HepG2 (cell line): ENCODE data around the gene PSKH1. TPM values are rescaled to one million over a fixed set of nuclear protein-coding genes. Genes with fewer than 3 reads are reported as not detected.

ENCODE experiments used
- ATF6 ChIP-seq: sonication (generic); formaldehyde crosslinking; conservative IDR thresholded peaks from 2 replicates; pipeline ENCODE4 v1.4.0; 2020; ENCODE audit warnings: missing genetic modification reagents
- ATF7 ChIP-seq, 2 experiments: fragments of 450-650 bp in 1 of 2; sonication (generic) in 1 of 2; formaldehyde crosslinking in 1 of 2; IDR thresholded peaks; 2 replicates each; pipeline versions ENCODE4 v1.4.0 to v1.6.1; 2016 to 2020; ENCODE audit warnings: antibody characterized with exemption in 1 of 2, mild to moderate bottlenecking in 1 of 2, missing genetic modification reagents in 1 of 2
- FOXA3 ChIP-seq: IDR thresholded peaks from 2 replicates; pipeline ENCODE4 v1.6.1; 2016; ENCODE audit warnings: missing genetic modification reagents, missing compliant biosample characterization
- GATA4 ChIP-seq: sonication (generic); IDR thresholded peaks from 2 replicates; pipeline ENCODE4 v1.6.1; 2016; ENCODE audit warnings: antibody characterized with exemption, low read depth, borderline replicate concordance
- HNF4G ChIP-seq, 2 experiments: sonication (generic) in 1 of 2; formaldehyde crosslinking in 1 of 2; IDR thresholded peaks; 2 replicates each; pipeline versions ENCODE4 v1.4.0 to v1.6.1; 2011 to 2020; ENCODE audit warnings: borderline replicate concordance in 2 of 2, low read depth in 2 of 2, mild to moderate bottlenecking in 2 of 2, low read length in 1 of 2, missing genetic modification reagents in 1 of 2, moderate library complexity in 1 of 2
- HNRNPUL1 ChIP-seq: fragments of 200-400 bp; formaldehyde crosslinking; IDR thresholded peaks from 2 replicates; pipeline ENCODE4 v1.6.1; 2017; ENCODE audit warnings: low read depth, mild to moderate bottlenecking, low read length, moderate library complexity
- ISL2 ChIP-seq: sonication (generic); formaldehyde crosslinking; IDR thresholded peaks from 2 replicates; pipeline ENCODE4 v1.5.0; 2020; ENCODE audit warnings: missing genetic modification reagents
- KAT8 ChIP-seq: IDR thresholded peaks from 2 replicates; pipeline ENCODE4 v1.6.1; 2016; ENCODE audit warnings: missing genetic modification reagents, missing compliant biosample characterization
- LCORL ChIP-seq, 2 experiments: fragments of 450-650 bp in 1 of 2; sonication (generic) in 1 of 2; formaldehyde crosslinking in 1 of 2; IDR thresholded peaks; 2 replicates each; pipeline versions ENCODE4 v1.5.0 to v1.6.1; 2017 to 2020; ENCODE audit warnings: antibody characterized with exemption in 1 of 2, missing genetic modification reagents in 1 of 2
- NFKB2 ChIP-seq: sonication (generic); formaldehyde crosslinking; IDR thresholded peaks from 2 replicates; pipeline ENCODE4 v1.4.0; 2020; ENCODE audit warnings: missing genetic modification reagents, borderline replicate concordance
- PITX1 ChIP-seq: sonication (generic); formaldehyde crosslinking; IDR thresholded peaks from 2 replicates; pipeline ENCODE4 v1.5.1; 2020; ENCODE audit warnings: mild to moderate bottlenecking, missing genetic modification reagents
- POLR2AphosphoS2 ChIP-seq: IDR thresholded peaks from 2 replicates; pipeline ENCODE4 v1.6.1; 2011; ENCODE audit warnings: low read depth, low read length, improper control_type of control experiment
- SP4 ChIP-seq: sonication (generic); formaldehyde crosslinking; IDR thresholded peaks from 2 replicates; pipeline ENCODE4 v1.8.1; 2023; ENCODE audit warnings: mild to moderate bottlenecking, missing genetic modification reagents
- SUZ12 ChIP-seq: fragments of 150-350 bp; IDR thresholded peaks from 2 replicates; pipeline ENCODE4 v1.6.1; 2014; ENCODE audit warnings: low read depth, low read length
- TCF7L2 ChIP-seq: IDR thresholded peaks from 2 replicates; pipeline ENCODE4 v1.6.1; 2011; ENCODE audit warnings: mild to moderate bottlenecking, low read depth, low read length, moderate library complexity
- ZNF296 ChIP-seq: sonication (generic); formaldehyde crosslinking; conservative IDR thresholded peaks from 2 replicates; pipeline ENCODE4 v1.5.0; 2020; ENCODE audit warnings: mild to moderate bottlenecking, missing genetic modification reagents
- ZNF34 ChIP-seq: sonication (generic); formaldehyde crosslinking; IDR thresholded peaks from 2 replicates; pipeline ENCODE4 v1.4.0; 2020; ENCODE audit warnings: mild to moderate bottlenecking, missing genetic modification reagents, borderline replicate concordance
- ZNF383 ChIP-seq: sonication (generic); formaldehyde crosslinking; IDR thresholded peaks from 2 replicates; pipeline ENCODE4 v1.4.0; 2020; ENCODE audit warnings: missing genetic modification reagents, mild to moderate bottlenecking, borderline replicate concordance
- ZNF432 ChIP-seq: sonication (generic); formaldehyde crosslinking; IDR thresholded peaks from 2 replicates; pipeline ENCODE4 v1.5.0; 2020; ENCODE audit warnings: missing genetic modification reagents, mild to moderate bottlenecking, borderline replicate concordance
- ZNF501 ChIP-seq: sonication (generic); formaldehyde crosslinking; IDR thresholded peaks from 2 replicates; pipeline ENCODE4 v1.5.1; 2020; ENCODE audit warnings: mild to moderate bottlenecking, moderate library complexity, missing genetic modification reagents
- ZNF547 ChIP-seq: sonication (generic); formaldehyde crosslinking; IDR thresholded peaks from 2 replicates; pipeline ENCODE4 v1.5.1; 2020; ENCODE audit warnings: mild to moderate bottlenecking, missing genetic modification reagents
- ZNF704 ChIP-seq: sonication (generic); formaldehyde crosslinking; IDR thresholded peaks from 2 replicates; pipeline ENCODE4 v1.8.1; 2023; ENCODE audit warnings: mild to moderate bottlenecking, inconsistent platforms, moderate library complexity, missing genetic modification reagents, borderline replicate concordance
- polyA plus RNA-seq, 8 experiments: library from polyadenylated mRNA; depleted of rRNA in 3 of 8; stranded (reverse) in 7 of 8; unstranded in 1 of 8; fragments of >200 nt; fragmentation: Illumina TruSeq in 4 of 8; extraction: Trizol in 4 of 8; gene quantifications; 2 replicates each; pipeline versions ENCODE4 v1.2.1 to v1.2.3, GENCODE V29; 2011 to 2016; ENCODE audit warnings: low read depth in 4 of 8, missing spikeins in 1 of 8, mixed read lengths in 1 of 8; ENCODE audit not compliant: insufficient read depth in 1 of 8
- total RNA-seq, 5 experiments: library from RNA; depleted of rRNA; stranded (reverse); fragments of >200 nt; fragmentation: Illumina TruSeq; extraction: Trizol; gene quantifications; 2 replicates each; pipeline ENCODE4 v1.2.3, GENCODE V29; 2016; ENCODE audit warnings: low read depth in 1 of 5
- TF ChIP-seq, protein P1 (sequence below): sonication (generic); formaldehyde crosslinking; IDR thresholded peaks from 2 replicates; pipeline ENCODE4 v1.5.1; 2020; ENCODE audit warnings: missing genetic modification reagents, mild to moderate bottlenecking, borderline replicate concordance
- TF ChIP-seq, protein P2 (sequence below): sonication (generic); formaldehyde crosslinking; IDR thresholded peaks from 2 replicates; pipeline ENCODE4 v1.4.0; 2020; ENCODE audit warnings: missing genetic modification reagents

PSKH1 gene
- total and polyA plus RNA-seq, 2 of the 13 experiments (the other 11 are each of a cell fraction or from before 2014, with no cell fraction given) = 8.4 to 19.1 TPM

DNA sequence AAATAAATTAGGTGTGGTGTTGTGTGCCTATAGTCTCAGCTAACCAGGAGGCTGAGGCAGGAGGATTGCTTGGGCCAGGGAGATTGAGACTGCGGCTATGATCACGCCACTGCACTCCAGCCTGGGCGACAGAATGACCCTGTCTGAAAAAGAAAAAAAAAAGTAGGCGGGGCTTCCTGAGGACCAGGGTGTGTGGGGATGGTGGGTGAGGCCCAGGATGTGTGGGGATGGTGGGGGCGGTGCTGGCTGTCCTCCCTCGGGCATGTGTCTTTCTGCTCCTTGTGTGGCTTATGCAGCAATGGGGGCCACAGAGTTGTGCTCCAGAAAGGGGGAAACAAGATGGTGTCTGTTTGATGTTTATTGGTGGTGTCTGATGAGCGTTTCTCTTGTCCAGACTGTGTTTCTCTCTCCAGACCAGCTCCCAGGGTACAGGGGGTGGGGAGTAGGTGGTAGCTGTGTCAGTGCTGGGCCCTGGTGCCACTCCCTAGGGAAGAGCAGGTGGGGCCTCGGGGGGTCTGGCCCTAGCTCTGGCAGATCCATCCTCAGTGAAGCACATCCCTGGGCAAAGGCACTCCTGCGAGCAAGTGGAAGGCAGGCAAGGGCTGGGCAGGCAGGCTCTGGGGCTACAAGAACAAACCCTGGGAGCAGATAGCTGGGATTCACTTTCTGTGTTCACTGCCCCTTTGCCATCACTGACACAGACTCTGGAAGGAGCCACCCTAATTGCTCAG lies 48.6 kb downstream of the PSKH1 start (continued):
- TF ChIP-seq HNF4G (IDR thresholded peaks at IDR 0.05; ENCODE audit: borderline replicate concordance, low read depth, low read length) (no peak), HNF4G (CRISPR knock-in tag; IDR thresholded peaks at IDR 0.05; ENCODE audit: borderline replicate concordance, low read depth) (no peak), LCORL (IDR thresholded peaks at IDR 0.05) (no peak), LCORL (CRISPR knock-in tag; IDR thresholded peaks at IDR 0.05) (no peak), ISL2 (CRISPR knock-in tag) (no peak), ZNF704 (CRISPR knock-in tag) (peak; percentile 48; the same call in 1 of the 2 replicates), ZNF296 (CRISPR knock-in tag) (no peak), ZNF547 (CRISPR knock-in tag) (no peak), SUZ12 (no peak), KAT8 (CRISPR knock-in tag) (no peak), ZNF383 (no peak), ATF7 (IDR thresholded peaks at IDR 0.05) (no peak), ATF7 (CRISPR knock-in tag; IDR thresholded peaks at IDR 0.05) (no peak), TCF7L2 (no peak), SP4 (CRISPR knock-in tag) (no peak; the same call in 1 of the 2 replicates), FOXA3 (CRISPR knock-in tag) (no peak), ZNF34 (CRISPR knock-in tag) (no peak), POLR2AphosphoS2 (no peak), GATA4 (no peak), ZNF501 (CRISPR knock-in tag) (no peak), PITX1 (CRISPR knock-in tag) (no peak), ATF6 (CRISPR knock-in tag) (no peak), ZNF432 (CRISPR knock-in tag) (0 out of 2 replicates have a peak, but pooled peaks have one; percentile 31), HNRNPUL1 (no peak), NFKB2 (CRISPR knock-in tag) (0 out of 2 replicates have a peak, but pooled peaks have one; percentile 25)
- TF ChIP-seq, protein P1, sequence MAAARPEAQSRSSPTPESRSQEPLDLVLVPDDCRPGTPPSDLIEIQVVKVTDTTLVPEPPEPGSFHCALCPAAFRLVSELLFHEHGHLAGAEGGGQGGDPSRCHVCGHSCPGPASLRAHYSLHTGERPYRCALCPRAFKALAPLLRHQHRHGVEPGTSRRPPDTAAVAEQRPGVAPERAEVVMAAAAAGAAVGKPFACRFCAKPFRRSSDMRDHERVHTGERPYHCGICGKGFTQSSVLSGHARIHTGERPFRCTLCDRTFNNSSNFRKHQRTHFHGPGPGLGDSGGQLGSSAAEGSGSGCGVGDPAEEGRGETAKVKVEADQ (CRISPR knock-in tag) = no peak
- TF ChIP-seq, protein P2, sequence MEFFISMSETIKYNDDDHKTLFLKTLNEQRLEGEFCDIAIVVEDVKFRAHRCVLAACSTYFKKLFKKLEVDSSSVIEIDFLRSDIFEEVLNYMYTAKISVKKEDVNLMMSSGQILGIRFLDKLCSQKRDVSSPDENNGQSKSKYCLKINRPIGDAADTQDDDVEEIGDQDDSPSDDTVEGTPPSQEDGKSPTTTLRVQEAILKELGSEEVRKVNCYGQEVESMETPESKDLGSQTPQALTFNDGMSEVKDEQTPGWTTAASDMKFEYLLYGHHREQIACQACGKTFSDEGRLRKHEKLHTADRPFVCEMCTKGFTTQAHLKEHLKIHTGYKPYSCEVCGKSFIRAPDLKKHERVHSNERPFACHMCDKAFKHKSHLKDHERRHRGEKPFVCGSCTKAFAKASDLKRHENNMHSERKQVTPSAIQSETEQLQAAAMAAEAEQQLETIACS (CRISPR knock-in tag) = 0 out of 2 replicates have a peak, but pooled peaks have one; percentile 8
